CD4-positive, alpha-beta T cell treated with Interleukin-21 for 1 hour (primary cell): ENCODE results near the gene GIT2.
"Not testable (repeated sequence)": the region's sequence is repeated elsewhere in the genome, so short reads cannot be mapped to it uniquely, and the experiment has no call there.

Experiments
- DNase-seq: peaks from one replicate; pipeline ENCODE4 v3.0.0-alpha.2; 2020

GIT2 gene

DNA sequence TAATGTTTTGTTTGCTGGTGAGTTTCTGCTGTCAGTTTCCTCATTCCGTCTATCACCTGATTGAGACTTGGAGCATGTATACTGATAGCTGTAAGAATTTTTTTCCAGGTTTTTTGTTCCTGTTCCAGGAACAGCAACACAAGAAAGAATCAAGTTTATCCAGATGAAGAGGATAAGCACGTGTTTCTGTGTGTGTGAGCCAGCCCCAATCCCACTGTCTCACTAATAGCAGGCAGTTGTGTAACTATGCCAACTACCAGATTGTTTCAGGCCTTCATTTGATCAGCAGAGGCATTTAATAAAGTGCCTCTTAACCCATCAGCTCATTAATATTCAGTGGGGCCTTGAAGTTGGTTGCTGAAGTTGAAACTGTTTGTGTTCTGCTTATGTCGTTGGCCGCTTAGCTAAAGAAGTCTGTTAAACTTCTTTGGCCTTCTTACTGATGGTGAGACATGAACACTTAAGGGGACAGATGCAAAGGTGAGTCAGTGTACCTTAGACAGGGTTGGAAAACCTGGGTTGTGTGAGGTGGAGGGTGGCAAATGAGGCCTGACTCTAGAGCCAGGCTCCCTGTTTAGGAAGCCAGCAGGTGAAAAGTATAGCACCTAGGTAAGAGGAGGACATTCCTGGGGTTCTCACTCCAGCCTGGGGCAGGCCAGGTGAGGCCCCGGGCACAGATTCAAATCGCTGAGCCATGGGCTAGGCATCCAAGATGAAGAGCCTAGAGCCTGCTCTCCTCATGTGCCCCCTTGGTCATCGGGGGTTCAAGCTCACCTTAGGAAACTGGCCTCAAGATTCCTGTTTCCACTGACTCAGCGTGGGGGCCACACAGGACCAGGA lies 6.7 kb upstream of the GIT2 start:
- no peak for DNase-seq

DNA sequence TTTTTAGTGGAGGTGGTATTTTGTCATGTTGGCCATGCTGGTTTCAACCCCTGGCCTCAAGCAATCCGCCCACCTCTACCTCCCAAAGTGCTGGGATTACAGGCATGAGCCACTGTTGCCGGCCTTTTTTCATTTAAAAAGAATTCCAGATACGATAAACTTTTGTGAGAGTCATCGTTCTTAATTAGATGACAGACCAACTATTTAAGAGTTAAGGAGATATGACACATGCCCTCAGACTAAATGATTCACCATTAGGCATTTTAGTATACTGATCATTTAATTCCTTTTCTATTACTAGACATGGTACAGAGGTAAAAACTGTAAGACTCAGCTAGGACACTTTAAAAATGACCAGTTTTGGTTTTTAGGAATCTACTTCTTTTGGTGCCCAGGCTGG lies 5.4 kb upstream of the GIT2 start:
- DNase-seq = no peak

DNA sequence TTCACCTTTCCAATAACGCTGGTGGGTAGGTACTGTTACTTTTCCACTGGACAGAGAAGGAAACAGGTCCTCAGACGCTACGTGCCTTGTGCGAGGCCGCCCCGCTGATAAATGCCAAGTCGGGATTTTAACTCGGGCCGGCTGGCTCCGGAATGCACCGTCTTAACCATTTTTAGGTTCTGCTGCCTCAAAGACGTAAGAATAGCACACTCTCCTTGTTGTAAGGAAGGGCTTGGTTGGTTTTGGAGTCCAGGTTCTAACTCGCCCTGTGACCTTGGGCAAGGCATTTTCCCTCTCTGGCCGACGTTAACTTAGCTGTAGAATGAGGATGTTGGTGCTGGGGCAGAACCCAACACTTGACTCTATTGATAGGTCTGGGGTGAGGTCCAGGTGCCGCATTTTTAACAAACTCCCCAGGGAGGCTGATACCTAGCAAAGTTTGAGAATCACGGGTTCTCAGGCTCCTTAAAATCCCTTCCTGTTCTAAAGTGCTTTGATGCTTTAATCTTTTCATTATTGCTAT lies 3.9 kb upstream of the GIT2 start:
- no peak for DNase-seq

DNA sequence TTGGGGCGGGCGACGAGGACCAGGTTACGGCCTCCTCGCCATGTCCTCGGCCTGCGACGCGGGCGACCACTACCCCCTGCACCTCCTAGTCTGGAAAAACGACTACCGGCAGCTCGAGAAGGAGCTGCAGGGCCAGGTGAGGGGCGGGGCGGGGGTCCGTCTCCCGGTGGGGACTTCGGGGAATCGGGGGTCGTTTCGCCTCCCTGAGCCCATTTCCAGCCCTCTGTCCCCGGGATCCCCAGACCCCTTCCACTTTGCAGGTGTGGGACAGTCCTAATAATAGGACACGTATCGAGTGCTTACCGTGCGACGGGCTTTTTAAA lies 3.4 kb upstream of the GIT2 start:
- DNase-seq = no peak

DNA sequence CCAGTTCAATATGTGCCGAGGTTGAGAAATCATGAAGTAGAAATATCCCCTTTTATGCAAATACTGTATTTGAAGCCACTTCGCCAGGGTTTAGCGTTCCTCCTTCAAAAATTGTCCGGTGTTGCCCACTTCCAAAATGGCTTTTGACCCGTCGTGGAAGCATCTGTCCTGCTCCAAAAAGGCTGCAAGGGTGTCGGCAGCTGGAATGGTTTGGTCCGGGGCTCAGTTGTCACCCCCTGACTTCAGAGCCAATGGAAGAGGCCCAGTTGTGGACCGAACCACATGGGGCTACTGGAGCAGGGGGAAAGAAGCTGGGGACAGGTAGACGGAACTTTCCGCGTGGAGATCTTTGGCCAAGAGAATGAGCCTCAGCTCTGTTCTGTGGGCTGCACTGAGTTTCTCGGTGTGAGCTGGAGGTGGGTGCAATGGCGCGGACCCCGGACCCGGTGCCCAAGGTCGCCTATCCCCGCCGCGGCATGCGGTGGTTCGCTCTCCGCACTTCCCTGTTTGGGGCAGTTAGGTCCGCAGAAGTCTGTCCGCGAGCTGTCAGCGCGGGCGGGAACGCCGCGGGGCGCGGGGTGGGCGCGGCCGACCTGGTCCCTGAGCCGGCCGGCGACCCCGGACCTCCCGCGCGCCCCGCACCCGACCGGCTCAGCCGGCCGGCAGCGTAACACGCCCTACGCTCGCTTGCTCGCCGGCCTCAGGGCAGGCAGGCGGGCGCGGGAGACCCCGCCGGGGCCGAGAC lies 2.9 kb upstream of the GIT2 start, which contains the start of gene ANKRD13A:
Gene ANKRD13A, plus strand, starts transcription at position 527 of the 745 bp plus-strand sequence. CDS start 259 bp downstream, outside the sequence.
- DNase-seq = peak; percentile 96

DNA sequence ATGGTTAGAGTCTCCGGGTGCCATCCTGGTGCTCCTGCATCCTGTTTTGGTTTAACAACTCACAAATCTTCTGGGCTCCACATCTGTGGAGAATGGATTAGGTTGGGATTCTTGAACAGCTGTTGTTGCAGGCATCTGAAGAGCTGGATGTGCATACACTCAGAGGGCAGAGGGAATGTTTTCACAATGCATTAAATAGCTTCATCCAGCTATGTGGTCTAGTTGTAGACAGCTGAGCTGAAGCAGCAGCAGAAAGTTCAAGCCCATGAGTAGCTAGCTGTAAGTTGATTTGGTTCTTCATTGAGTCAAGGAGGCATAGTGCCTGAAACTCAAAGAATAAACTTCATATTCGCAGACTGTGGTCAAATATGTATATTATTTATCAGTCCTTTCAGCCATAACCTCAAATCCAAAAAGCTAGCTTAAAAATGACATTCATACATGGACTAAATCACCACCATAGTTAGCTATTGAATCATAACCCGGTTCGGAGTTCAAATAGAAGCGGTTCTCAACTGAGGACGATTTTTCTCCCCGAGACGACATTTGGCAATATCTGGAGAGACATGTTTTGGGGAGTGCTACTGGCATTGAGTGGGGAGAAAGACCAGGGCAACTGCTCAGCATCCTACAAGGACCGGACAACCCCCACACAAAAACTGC lies 2.2 kb upstream of the GIT2 start:
- DNase-seq = no peak

DNA sequence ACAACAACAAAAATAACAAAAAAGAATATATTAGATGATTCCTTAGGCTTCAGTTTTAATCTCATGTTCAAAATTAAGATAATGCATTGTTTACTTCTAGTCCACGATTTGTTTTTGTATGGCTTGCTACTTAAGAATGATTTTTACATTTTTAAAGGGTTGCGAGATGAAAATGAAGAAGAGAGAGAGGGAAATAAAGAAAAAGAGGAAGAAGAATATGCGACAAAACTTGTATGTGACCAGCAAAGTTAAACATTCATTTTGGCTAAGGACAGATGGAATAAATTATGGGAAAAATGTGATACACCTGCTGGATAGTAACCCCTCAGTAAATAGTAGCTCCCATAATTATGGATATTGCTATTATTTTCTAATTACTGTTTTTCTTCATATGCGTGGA lies 1.2 kb upstream of the GIT2 start:
- DNase-seq = no peak

DNA sequence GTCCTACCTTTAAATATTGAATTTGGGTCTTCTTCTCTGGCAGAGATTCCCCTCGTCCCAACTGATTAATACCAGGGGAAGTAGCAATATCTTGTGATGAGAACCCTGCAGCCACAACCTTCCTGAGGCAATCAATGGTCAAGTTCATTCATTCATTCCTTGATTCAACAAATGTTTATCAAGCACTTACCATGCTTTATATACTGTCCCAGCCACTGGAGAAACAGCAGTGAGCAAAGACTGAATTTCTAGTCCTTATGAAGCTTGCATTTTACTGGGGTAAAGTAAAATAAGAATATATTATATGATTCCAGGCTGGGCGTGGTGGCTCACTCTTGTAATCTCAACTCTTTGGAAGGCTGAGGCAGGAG lies 300 bp upstream of the GIT2 start:
- DNase-seq = no peak

DNA sequence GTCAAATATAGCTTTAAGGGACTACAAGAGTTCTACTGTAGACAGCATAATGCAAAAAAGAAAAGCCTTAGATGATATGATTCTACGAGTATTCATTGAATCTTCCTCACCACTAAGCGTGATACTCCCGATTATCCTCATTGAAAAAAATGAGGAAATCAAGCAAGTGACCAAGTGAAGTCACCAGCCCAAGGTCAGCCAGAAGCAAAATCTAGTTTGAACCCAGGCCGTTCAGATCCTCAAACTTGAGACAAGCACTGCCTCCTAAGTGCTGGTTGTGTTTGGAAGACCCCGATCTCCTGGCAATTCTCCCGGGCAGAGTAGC lies 845 bp downstream of the GIT2 start:
- DNase-seq = no peak

DNA sequence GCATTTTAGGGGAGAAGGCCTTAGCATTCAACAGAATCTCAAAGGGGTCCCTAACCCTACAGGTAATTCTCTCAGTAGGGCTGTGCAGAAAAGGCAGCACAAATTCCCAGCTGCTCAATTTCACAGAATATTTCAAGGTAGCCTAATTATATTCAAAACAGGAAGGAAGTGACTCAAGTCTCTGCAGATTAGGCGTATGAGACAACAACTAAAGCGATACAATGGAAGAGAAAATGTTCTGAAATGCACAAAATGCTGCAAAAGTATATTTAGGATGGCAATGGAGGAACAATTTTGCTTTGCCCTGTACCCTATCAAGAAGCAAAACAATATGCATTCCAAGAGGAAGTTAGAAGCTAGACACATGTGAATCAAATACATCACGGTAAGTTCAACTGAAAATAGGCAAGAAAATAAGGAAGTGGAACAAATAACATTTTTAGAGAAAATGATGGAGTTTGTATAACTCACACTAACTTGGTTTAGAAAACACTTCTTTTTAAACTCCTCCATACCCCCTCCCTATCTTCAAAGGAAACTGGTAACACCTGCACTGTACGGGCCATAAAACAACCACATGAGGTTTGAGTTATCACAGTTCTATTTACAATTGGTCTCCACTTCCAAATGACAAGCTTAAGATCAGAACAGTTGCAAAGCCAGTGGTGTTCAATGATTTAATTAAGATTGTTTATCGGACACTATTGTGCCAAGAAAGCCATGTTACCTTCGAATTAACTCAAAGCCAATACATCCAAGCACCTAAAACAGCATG lies 1.6 kb downstream of the GIT2 start:
- peak; percentile 48 for DNase-seq

DNA sequence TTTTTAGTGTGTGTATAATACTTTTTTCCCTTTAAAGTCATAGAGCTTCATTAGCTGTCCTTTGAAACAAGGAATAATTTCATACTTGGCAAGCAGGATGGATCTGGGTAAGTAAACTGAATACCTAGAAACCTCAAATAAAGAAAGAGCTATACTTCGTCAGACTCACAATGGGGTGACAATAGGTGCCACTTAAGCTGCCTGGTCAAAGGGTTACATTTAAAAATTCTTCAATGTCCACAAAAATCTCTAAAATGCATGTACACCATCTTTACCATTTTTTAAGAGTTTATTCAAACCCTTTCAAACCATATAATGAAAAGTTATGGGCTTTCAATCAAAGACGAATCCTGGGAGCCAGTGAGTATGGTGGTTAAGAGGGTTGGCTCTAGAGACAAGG lies 3.1 kb downstream of the GIT2 start:
- DNase-seq = no peak

DNA sequence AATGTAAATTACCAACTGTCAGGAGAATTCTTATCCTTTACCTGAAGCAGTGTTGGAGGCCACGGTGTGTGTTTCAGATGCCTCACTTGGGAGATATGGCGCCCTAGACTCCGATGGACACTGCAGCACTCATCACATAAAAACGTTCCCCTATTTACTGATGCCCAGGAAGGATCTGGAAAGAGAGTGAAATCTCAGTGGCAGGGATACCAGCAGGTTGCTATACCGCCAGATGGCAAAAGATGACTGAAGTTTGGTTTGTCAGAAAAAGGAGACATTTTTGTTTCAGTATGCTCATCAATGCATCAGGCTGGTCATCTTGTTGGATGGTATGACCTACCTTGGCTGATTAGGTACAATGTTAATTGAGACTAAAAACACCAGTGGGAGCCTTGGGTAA lies 4.6 kb downstream of the GIT2 start:
- DNase-seq = no peak

DNA sequence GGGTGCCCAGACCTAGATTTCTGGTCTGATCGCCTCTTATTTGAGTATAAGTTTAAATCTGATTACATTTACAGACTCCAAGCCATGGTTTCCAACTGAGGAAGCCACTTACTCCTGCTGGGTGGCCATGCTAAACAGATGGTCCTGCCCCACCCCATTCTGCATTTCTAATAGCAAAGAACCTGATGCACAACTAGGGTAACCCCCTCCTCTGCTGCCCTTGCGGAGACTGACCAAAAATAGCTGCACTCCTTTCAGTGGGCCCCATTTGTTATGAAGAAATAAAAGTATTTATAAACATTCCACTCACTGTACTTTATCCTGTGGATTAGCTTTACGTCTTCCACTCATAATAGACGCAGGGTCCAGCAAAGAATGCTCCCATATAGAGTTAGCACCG lies 6.8 kb downstream of the GIT2 start:
- no peak for DNase-seq

DNA sequence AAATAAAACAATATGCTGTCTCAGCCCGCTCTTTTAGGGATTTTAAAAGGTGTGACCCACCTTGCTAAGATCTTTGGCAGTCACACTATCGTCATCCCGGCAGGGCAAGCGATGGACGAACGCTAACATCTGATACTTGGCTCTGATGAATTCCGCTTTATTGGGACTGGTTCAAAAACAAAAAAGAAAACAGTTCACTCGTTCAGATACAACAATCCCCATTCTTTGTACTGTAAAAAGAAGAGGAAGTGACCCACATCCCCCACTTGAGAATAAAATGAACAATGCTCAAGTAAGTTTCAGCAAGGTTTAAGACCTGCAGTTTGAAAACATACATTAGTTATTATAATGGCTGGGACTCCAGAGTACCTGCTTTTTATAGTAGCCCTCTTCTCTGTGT lies 7.3 kb downstream of the GIT2 start:
- DNase-seq = no peak

DNA sequence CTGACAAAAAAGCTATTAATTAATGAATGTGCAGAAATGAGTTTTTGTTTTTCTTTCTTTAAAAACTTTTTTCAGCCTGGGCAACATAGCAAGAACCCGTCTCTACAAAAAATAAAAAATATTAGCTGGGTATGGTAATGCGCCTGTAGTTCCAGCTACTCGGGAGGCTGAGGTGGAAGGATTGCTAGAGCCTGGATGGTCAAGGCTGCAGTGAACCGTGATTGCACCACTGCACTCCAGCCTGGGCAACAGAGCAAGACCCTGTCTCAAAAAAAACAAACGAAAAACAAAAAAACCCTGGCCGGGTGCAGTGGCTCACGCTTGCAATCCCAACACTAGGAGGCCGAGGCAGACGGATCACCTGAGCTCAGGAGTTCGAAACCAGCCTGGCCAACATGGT lies 7.9 kb downstream of the GIT2 start:
- DNase-seq = no peak

DNA sequence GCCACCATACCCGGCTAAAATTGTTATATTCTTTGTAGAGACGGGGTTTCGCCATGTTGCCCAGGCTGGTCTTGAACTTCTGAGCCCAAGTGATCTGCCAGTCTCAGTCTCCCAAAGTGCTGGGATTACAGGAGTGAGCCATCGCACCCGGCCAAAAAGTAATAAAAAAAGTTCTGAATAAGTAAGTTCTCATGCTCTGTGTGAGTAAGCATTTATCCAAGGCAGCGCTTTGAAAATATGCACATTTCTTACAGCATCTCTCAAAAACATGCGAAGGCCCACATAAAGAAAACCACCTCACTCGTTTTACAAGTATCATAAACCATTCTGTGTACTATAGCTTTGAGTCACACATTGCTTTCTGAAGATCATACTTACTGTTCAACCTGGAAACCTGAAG lies 8.6 kb downstream of the GIT2 start:
- DNase-seq = no peak

DNA sequence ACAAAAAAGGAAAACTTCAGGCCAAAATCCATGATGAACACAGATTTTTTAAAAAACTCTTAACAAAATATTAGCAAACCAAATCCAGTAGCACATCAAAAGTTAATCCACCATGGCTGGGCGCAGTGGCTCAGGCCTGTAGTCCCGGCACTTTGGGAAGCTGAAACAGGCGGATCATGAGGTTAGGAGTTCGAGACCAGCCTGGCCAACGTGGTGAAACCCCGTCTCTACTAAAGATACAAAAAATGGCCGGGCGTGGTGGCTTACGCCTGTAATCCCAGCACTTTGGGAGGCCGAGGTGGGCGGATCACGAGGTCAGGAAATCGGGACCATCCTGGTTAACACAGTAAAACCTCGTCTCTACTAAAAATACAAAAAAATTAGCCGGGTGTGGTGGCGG lies 9.9 kb downstream of the GIT2 start:
- DNase-seq = not testable (repeated sequence)

DNA sequence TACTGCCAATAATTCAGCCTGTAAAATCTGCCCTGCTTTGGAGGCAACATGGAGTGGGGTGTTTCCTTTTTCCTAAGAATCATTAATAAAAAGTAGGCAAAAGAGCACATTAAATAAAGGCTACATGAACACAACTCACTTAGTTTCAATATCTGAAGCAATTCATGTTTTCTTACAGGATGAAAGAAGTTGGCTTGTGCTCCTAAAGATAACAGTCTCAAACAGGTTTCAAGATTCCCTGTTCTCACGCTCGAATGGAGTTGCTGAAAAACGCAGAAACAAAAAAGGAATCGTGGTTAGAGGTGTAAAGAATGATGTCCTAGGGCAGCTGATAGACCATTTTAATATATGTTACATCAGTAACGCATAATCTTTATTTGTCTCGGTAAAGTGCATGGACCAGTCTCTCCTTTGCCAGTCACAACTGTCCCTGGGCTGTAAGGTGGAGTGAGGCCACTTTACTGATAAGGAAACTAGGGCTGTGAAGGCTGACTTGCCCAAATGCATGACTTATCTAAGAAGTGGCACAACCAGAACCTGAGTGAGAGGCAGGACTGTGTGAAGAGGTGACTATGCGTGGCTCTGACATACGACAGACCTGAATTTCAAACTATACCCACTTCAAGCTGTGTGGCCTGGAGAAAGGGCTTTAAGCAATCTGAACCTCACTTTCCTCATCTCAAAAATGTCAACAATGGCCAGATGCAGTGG lies 12.6 kb downstream of the GIT2 start:
- no peak for DNase-seq

DNA sequence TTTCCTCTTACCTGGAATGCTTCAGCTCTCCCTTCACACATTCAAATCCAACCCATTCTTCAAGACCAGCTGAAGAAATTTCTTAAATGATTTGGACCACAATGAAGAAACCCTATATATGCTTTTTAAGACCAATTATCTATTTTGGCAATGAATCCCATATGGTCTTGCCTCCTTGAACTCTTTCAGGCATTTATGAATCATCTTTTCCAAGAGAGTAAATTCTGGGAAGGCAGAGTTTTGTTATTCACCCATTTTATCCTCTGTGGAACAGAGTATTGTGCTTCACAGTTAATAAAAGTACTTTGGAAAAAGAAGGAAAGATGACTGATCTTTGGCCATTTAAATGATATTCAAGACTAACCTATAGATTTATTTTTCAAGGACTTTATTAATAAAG lies 14.0 kb downstream of the GIT2 start:
- DNase-seq = no peak

DNA sequence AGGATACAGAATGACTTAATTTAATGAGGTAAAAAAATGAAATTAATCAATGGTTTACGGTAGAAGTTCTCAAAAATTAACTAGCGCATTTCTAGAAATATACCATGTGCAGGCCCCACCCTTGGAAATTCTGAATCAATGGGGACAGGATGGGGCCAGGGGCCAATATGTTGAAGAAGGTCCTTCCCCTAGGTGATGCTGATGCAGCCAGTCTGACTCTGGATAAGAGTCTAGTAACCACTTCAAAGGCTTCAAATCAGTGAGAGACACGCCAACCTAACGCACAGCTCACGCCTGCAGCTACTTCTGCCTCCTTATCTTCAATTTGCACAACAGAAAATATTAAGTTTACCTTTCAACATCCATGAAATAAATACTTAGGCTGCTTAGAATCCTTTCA lies 14.9 kb downstream of the GIT2 start:
- DNase-seq = peak; percentile 62

DNA sequence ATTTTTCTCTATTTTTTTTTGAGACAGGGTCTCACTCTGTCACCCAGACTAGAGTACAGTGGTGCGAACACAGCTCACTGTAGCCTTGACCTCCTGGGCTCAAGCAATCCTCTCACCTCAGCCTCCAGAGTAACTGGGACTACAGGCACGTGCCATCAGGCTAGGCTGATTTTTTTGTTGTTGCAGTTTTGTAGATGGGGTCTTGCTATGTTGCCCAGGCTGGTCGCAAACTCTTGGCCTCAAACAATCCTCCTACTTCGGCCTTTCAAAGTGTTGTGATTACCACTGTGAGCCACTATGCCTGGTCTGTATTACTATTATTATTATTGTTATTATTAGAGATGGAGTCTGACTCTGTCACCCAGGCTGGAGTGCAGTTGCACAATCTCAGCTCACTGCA lies 23.3 kb downstream of the GIT2 start:
- DNase-seq = no peak

DNA sequence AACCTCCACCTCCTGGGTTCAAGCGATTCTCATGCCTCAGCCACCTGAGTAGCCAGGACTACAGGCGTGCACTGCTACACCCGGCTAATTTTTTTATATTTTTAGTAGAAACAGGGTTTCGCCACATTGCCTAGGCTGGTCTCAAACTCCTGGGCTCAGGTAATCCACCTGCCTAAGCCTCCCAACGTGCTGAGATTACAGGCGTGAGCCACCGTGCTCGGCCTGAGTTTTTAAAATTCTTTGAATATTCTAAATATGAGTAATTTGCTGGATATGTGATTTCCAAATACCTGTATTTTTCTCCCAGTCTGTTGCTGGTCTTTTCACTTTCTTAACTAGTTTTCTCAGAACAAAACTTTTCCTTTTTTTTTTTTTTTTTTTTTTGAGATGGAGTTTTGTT lies 27.4 kb downstream of the GIT2 start:
- DNase-seq = no peak

DNA sequence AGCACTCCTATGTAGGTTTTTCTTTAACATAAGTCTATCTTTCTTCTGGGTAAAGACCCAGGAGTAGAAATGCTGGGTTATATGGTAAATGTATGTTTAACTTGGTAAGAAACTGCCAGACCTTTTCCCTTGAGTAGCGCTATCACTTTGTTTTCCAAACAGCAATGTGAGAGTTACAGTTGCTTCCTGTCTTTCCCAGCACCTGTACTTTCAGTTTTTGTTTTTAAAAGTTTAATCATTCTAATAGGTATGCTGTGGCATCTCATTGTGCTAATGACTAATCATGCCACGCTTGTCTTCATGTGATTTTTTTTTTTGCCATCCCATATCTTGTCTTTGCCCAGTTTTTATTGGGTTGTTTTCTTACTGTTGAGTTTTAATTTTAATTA lies 28.1 kb downstream of the GIT2 start:
- peak; percentile 47 for DNase-seq
